ENCODE measurements around the gene CYP24A1.

DNA sequence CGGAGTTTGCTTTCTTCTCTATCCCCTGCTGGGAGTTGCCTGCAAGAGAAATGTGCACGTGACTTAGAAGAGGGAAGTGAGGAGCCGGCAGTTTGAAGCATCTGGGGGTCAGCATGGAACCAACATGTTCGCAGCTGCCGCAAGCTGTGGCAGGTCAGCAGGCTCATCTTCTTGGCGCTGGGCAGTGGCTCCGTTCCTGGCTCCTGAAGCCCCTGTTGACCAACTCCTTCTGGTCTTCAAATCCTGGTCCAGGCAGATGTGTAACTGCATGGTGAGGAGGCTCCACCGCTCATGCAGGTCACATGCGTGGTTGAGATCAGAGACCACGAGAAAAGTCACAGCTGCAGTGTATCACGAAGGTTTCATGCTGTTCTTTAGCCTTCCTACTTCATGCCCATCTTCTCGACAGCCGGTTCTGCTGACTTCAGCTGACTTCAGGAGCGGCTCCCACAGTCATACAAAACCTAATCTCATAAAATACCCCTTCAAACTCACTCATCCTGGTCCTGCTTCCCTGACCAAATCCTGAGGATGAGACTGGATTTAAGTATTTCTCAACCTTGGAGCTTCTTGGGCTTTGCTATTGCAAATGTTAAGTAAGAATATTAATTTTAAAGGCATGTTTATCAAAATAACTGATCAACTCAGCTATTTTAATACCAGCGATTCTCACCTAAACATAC, 58.5 kb downstream of the CYP24A1 start:
- TF ChIP-seq, protein P1, sequence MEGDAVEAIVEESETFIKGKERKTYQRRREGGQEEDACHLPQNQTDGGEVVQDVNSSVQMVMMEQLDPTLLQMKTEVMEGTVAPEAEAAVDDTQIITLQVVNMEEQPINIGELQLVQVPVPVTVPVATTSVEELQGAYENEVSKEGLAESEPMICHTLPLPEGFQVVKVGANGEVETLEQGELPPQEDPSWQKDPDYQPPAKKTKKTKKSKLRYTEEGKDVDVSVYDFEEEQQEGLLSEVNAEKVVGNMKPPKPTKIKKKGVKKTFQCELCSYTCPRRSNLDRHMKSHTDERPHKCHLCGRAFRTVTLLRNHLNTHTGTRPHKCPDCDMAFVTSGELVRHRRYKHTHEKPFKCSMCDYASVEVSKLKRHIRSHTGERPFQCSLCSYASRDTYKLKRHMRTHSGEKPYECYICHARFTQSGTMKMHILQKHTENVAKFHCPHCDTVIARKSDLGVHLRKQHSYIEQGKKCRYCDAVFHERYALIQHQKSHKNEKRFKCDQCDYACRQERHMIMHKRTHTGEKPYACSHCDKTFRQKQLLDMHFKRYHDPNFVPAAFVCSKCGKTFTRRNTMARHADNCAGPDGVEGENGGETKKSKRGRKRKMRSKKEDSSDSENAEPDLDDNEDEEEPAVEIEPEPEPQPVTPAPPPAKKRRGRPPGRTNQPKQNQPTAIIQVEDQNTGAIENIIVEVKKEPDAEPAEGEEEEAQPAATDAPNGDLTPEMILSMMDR (IDR thresholded peaks at IDR 0.05), result no peak
- TF ChIP-seq POLR2A (IDR thresholded peaks at IDR 0.05), result no peak
